Cardiac muscle cell (in vitro differentiated cells and primary cell): ENCODE results near the gene GHR. TPM values are rescaled to one million over a fixed set of nuclear protein-coding genes. Genes with fewer than 3 reads are reported as not detected.

ENCODE experiments used
- DNase-seq, 2 donors: peaks; one replicate each; pipeline versions ENCODE4 v3.0.0 to v3.0.0-alpha.2; 2010 to 2017; ENCODE audit warnings: low read depth in 1 of 2, low spot score in 1 of 2
- H3K27ac ChIP-seq: fragments of 200-600 bp; sonication (generic); 2 replicates; pipeline ENCODE4 v1.5.1; 2016
- H3K27me3 ChIP-seq: fragments of 200-600 bp; sonication (generic); 2 replicates; pipeline ENCODE4 v1.6.0; 2016; ENCODE audit warnings: control low read depth
- H3K36me3 ChIP-seq: fragments of 200-600 bp; sonication (generic); 2 replicates; pipeline ENCODE4 v1.5.1; 2016; ENCODE audit warnings: control low read depth
- H3K4me1 ChIP-seq: fragments of 200-600 bp; sonication (generic); 2 replicates; pipeline ENCODE4 v1.8.1; 2017; ENCODE audit warnings: low read depth, mild to moderate bottlenecking, mixed run types
- H3K4me3 ChIP-seq: fragments of 200-600 bp; sonication (generic); 2 replicates; pipeline ENCODE4 v1.5.1; 2016; ENCODE audit warnings: mild to moderate bottlenecking
- H3K9me3 ChIP-seq: fragments of 200-600 bp; sonication (generic); 2 replicates; pipeline ENCODE4 v1.5.1; 2017; ENCODE audit warnings: low read depth, mild to moderate bottlenecking, control low read depth
- polyA plus RNA-seq: library from polyadenylated mRNA; unstranded; fragments of >200 nt; fragmentation: Nextera tagmentation; extraction: Ambion mirVana; gene quantifications from 2 replicates; pipeline ENCODE4 v1.2.1, GENCODE V29; 2016
- total RNA-seq: library from RNA; depleted of rRNA; stranded (reverse); fragments of >200 nt; gene quantifications from 2 replicates; pipeline ENCODE4 v1.2.3, GENCODE V29; 2016
- TF ChIP-seq, protein P1 (sequence below): IDR thresholded peaks from 2 replicates; pipeline ENCODE4 v1.5.1; 2012; ENCODE audit warnings: low read depth, mild to moderate bottlenecking, low read length

The GHR gene
- total RNA-seq, result 2.9 and 3.2 TPM in 2 replicates
- 2.2 and 3.9 TPM in 2 replicates for polyA plus RNA-seq

DNA sequence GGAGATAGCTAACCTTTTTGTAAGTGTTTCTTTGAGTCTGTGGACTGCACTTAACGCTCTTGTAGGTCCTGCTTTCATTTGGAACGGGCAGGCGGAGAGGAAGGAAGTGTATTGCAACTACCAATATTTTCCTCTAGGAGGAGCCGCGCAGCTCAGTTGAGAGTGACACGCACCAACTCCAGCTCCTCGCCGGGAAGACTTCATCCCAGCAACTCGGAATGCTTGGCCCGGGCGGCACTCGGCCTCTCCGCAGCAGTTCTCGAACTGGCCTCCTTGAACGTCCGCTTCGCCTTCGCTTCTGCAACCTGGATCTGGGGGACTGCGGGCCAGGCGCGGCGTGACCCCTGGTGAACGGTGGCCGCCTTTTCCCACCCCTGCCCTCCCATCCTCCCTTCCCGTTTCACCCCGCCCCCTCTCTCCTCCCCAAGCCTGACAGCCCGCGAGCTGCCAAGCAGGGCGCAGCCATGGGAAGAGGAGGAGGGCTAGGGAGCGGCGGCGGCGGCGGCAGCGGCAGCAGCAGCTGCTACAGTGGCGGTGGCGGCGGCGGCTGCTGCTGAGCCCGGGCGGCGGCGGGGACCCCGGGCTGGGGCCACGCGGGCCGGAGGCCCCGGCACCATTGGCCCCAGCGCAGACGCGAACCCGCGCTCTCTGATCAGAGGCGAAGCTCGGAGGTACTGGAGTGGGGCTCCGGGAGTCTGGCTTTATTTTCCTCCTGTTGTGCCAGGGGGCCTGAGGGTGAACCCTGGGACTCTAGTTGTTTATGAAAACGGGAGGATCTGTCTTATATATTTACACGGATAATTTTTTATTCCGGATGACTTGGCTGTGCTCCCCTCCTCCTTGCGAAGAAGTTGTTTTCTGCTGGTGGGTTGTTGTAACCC, at the start of gene GHR:
Gene GHR (plus strand): TSS at position 155 of the 881 bp plus-strand sequence. CDS start 142,436 bp downstream, outside the sequence.
- DNase-seq, result peak; percentile 94
- no peaks in the 10 kb centered on the region for H3K36me3 ChIP-seq
- no peaks in the 10 kb centered on the region for H3K4me1 ChIP-seq
- H3K27ac ChIP-seq, result peak within 1 kb of the TSS; percentile 61
- no peaks in the 10 kb centered on the region for H3K27me3 ChIP-seq
- H3K4me3 ChIP-seq, result peak within 1 kb of the TSS; percentile 52
- TF ChIP-seq, protein P1, sequence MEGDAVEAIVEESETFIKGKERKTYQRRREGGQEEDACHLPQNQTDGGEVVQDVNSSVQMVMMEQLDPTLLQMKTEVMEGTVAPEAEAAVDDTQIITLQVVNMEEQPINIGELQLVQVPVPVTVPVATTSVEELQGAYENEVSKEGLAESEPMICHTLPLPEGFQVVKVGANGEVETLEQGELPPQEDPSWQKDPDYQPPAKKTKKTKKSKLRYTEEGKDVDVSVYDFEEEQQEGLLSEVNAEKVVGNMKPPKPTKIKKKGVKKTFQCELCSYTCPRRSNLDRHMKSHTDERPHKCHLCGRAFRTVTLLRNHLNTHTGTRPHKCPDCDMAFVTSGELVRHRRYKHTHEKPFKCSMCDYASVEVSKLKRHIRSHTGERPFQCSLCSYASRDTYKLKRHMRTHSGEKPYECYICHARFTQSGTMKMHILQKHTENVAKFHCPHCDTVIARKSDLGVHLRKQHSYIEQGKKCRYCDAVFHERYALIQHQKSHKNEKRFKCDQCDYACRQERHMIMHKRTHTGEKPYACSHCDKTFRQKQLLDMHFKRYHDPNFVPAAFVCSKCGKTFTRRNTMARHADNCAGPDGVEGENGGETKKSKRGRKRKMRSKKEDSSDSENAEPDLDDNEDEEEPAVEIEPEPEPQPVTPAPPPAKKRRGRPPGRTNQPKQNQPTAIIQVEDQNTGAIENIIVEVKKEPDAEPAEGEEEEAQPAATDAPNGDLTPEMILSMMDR, result peak; percentile 78
- no peaks in the 10 kb centered on the region for H3K9me3 ChIP-seq

DNA sequence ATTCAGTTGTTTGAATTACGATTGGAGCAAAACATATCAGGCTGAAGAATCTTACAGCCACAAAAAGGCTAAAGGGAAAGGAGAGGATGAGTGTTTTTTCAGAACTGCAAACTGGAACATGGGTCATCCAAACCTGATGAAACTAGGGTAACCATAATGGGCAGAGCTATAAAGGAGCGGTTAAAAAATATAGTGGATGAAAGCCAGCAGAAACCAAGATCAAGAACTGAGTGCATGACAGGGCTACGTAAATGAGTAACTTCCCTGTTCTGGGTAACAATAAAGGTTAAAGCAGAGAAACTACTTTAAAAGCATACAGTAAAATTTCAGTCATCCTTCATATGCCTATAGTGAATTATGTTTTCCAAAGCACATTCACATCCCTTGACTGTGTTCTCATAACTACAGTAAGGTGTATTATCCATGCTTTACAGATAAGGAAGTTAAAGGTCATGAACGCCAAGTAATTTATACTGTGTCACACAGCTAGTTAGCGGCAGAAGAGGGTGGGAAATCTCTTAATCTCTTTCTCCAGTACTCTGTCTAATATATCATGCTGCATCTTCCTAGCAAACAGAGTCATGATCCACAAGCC, 48.5 kb upstream of the GHR start:
- H3K4me1 ChIP-seq, result no peaks in the 10 kb centered on the region
- no peak for DNase-seq
- H3K27ac ChIP-seq, result no peak overlapping the region
- no peaks in the 10 kb centered on the region for H3K27me3 ChIP-seq
- no peak overlapping the region for H3K4me3 ChIP-seq
- no peaks in the 10 kb centered on the region for H3K9me3 ChIP-seq
- TF ChIP-seq, protein P1, result no peak
- H3K36me3 ChIP-seq, result no peaks in the 10 kb centered on the region

DNA sequence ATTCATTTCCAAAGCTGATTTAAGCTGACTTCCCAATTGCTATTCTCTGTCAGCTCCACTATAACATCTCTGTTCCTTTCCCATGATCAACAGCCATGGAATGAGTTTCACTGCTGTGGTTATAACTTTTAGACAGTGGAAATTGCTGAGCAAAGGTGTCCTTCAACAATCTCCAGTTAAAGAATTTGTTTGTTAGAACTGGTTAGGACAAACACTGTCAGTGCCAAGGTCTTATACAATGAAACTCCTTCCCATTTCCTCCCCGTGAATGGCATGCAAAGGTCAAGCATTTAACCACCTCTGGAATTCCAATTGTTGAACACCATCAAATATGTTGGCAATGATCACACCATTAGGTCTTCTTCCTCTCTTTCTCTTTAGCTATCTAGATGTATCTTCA, 45.7 kb upstream of the GHR start:
- Histone ChIP-seq H3K27me3 (no peaks in the 10 kb centered on the region), H3K9me3 (no peaks in the 10 kb centered on the region), H3K4me3 (no peak overlapping the region), H3K27ac (no peak overlapping the region), H3K36me3 (no peaks in the 10 kb centered on the region), H3K4me1 (no peaks in the 10 kb centered on the region)
- DNase-seq, result peak in 1 of 2 donors; percentile 0
- TF ChIP-seq, protein P1, result no peak

DNA sequence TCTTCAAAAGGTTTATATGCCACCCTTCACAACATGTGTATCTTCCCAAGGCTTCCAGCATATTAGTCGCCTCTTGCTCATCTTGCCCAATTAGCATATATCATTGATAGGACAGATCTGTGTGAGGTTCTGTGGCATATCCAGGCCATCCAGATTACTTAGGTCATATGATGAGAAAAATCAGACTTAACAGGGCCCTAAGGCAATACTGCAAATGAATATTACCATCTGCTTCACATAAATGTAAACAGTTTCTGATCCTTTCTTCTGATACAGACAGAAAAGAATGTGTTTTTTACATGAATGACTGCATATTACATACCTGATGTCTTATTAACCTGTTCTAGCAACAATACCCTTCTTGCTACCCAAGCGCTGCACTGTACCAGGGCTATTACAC, 41.3 kb upstream of the GHR start:
- H3K36me3 ChIP-seq, result no peaks in the 10 kb centered on the region
- no peak for DNase-seq
- no peak overlapping the region for H3K4me3 ChIP-seq
- no peaks in the 10 kb centered on the region for H3K9me3 ChIP-seq
- H3K4me1 ChIP-seq, result no peaks in the 10 kb centered on the region
- H3K27me3 ChIP-seq, result no peaks in the 10 kb centered on the region
- no peak overlapping the region for H3K27ac ChIP-seq
- TF ChIP-seq, protein P1, result no peak

DNA sequence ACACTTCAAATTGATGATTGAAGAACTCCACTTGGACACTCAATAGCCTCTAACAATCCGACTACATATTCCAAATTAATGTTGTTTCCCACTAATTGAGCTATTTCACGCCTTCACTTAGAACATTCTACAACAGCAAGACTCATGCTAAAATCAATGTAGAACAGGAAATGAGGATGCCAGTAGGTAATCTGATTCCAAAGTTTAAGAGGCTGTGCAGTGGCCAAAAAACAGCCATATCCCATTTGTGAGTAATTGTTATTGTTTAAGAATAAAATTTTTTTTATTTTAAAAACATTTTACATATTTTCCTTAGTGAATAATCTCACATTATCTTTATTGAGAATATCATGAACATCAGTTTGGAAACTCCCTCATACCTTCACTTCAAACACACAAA, 35.7 kb upstream of the GHR start:
- Histone ChIP-seq H3K36me3 (no peaks in the 10 kb centered on the region), H3K9me3 (no peaks in the 10 kb centered on the region), H3K4me1 (no peaks in the 10 kb centered on the region), H3K4me3 (no peak overlapping the region), H3K27me3 (no peaks in the 10 kb centered on the region), H3K27ac (no peak overlapping the region)
- DNase-seq, result no peak
- TF ChIP-seq, protein P1, result no peak
